ENCODE data around the gene SUFU. TPM values are rescaled to one million over a fixed set of nuclear protein-coding genes. Genes with fewer than 3 reads are reported as not detected.

Gene SUFU
- total and polyA plus RNA-seq, 2 of the 13 experiments (the other 11 are each of a cell fraction or from before 2014, with no cell fraction given) = 2.9 to 5.5 TPM

DNA sequence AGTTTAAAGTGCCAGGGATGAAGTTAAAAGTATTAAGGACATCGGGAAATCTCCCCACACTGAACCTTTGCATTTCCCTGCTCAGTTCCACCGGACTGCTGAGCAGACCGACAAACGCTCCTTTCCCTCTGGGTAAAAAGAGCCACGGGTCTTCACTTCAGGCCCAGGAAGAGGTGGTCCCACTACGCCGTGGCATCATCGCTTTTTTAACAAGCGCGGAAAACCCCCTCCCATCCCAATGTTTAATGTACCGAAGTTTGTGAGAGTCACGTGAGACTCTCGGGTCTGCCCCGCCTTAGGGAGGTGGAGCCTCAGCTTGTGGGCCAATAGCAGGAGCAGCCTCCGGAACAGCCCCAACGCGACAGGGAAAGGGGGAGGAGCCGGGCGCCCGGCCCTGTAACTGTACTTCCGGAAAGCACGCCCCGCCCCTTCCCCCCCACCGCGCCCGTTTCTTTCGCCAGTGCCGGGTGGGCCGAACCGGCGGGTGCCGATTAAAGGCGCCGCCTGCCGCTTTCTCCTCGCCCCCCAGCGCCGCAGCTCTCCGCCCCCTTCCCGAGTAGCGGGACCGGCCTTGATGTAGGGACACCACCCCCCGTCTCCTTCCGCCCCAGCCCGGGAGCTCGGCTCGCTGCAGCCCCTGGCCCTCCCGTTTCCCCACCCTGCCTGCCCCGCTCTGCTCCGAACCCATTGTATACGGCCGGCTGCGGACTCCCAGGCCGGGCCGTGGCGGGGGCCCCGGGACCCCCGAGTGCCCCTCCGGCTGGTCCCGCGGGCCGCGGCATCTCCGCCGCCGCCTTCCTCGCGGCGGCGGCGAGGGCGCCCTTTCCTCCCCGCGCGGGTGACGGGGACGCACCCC is 138.3 kb downstream of the SUFU start (continued):
- TF ChIP-seq, protein P1, sequence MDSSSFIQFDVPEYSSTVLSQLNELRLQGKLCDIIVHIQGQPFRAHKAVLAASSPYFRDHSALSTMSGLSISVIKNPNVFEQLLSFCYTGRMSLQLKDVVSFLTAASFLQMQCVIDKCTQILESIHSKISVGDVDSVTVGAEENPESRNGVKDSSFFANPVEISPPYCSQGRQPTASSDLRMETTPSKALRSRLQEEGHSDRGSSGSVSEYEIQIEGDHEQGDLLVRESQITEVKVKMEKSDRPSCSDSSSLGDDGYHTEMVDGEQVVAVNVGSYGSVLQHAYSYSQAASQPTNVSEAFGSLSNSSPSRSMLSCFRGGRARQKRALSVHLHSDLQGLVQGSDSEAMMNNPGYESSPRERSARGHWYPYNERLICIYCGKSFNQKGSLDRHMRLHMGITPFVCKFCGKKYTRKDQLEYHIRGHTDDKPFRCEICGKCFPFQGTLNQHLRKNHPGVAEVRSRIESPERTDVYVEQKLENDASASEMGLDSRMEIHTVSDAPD (CRISPR knock-in tag; IDR thresholded peaks at IDR 0.05) = no peak
- TF ChIP-seq, protein P2, sequence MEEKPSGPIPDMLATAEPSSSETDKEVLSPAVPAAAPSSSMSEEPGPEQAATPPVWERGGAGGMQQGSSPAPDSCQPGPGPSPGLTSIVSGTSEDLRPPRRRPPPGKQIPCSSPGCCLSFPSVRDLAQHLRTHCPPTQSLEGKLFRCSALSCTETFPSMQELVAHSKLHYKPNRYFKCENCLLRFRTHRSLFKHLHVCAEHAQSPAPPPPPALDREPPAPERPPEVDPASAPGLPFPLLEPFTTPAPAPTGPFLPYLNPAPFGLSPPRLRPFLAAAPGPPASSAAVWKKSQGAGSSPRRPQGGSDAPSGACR (CRISPR knock-in tag; IDR thresholded peaks at IDR 0.05) = 0 out of 2 replicates have a peak, but pooled peaks have one; percentile 33
- TF ChIP-seq ISX (CRISPR knock-in tag; conservative IDR thresholded peaks at IDR 0.05) (no peak), ZNF737 (CRISPR knock-in tag; IDR thresholded peaks at IDR 0.05; ENCODE audit: borderline replicate concordance) (no peak), DR1 (CRISPR knock-in tag; IDR thresholded peaks at IDR 0.05) (peak; percentile 57; the same call in 1 of the 2 replicates), NPAS2 (CRISPR knock-in tag; IDR thresholded peaks at IDR 0.05; ENCODE audit: borderline replicate concordance) (no peak), HMG20A (CRISPR knock-in tag; IDR thresholded peaks at IDR 0.05; ENCODE audit: borderline replicate concordance) (no peak), SALL2 (CRISPR knock-in tag; IDR thresholded peaks at IDR 0.05) (peak; percentile 34; the same call in 1 of the 2 replicates), NFATC3 (CRISPR knock-in tag; IDR thresholded peaks at IDR 0.05) (no peak), ZNF788 (CRISPR knock-in tag; IDR thresholded peaks at IDR 0.05; ENCODE audit: borderline replicate concordance) (peak; percentile 59; the same call in 1 of the 2 replicates), TOE1 (CRISPR knock-in tag; IDR thresholded peaks at IDR 0.05) (no peak)
- TF ChIP-seq, protein P3, sequence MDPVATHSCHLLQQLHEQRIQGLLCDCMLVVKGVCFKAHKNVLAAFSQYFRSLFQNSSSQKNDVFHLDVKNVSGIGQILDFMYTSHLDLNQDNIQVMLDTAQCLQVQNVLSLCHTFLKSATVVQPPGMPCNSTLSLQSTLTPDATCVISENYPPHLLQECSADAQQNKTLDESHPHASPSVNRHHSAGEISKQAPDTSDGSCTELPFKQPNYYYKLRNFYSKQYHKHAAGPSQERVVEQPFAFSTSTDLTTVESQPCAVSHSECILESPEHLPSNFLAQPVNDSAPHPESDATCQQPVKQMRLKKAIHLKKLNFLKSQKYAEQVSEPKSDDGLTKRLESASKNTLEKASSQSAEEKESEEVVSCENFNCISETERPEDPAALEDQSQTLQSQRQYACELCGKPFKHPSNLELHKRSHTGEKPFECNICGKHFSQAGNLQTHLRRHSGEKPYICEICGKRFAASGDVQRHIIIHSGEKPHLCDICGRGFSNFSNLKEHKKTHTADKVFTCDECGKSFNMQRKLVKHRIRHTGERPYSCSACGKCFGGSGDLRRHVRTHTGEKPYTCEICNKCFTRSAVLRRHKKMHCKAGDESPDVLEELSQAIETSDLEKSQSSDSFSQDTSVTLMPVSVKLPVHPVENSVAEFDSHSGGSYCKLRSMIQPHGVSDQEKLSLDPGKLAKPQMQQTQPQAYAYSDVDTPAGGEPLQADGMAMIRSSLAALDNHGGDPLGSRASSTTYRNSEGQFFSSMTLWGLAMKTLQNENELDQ (CRISPR knock-in tag; IDR thresholded peaks at IDR 0.05; ENCODE audit: borderline replicate concordance) = no peak
- TF ChIP-seq, protein P4, sequence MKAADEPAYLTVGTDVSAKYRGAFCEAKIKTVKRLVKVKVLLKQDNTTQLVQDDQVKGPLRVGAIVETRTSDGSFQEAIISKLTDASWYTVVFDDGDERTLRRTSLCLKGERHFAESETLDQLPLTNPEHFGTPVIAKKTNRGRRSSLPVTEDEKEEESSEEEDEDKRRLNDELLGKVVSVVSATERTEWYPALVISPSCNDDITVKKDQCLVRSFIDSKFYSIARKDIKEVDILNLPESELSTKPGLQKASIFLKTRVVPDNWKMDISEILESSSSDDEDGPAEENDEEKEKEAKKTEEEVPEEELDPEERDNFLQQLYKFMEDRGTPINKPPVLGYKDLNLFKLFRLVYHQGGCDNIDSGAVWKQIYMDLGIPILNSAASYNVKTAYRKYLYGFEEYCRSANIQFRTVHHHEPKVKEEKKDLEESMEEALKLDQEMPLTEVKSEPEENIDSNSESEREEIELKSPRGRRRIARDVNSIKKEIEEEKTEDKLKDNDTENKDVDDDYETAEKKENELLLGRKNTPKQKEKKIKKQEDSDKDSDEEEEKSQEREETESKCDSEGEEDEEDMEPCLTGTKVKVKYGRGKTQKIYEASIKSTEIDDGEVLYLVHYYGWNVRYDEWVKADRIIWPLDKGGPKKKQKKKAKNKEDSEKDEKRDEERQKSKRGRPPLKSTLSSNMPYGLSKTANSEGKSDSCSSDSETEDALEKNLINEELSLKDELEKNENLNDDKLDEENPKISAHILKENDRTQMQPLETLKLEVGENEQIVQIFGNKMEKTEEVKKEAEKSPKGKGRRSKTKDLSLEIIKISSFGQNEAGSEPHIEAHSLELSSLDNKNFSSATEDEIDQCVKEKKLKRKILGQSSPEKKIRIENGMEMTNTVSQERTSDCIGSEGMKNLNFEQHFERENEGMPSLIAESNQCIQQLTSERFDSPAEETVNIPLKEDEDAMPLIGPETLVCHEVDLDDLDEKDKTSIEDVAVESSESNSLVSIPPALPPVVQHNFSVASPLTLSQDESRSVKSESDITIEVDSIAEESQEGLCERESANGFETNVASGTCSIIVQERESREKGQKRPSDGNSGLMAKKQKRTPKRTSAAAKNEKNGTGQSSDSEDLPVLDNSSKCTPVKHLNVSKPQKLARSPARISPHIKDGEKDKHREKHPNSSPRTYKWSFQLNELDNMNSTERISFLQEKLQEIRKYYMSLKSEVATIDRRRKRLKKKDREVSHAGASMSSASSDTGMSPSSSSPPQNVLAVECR (CRISPR knock-in tag; IDR thresholded peaks at IDR 0.05; ENCODE audit: borderline replicate concordance) = peak; percentile 79
- TF ChIP-seq, protein P5, sequence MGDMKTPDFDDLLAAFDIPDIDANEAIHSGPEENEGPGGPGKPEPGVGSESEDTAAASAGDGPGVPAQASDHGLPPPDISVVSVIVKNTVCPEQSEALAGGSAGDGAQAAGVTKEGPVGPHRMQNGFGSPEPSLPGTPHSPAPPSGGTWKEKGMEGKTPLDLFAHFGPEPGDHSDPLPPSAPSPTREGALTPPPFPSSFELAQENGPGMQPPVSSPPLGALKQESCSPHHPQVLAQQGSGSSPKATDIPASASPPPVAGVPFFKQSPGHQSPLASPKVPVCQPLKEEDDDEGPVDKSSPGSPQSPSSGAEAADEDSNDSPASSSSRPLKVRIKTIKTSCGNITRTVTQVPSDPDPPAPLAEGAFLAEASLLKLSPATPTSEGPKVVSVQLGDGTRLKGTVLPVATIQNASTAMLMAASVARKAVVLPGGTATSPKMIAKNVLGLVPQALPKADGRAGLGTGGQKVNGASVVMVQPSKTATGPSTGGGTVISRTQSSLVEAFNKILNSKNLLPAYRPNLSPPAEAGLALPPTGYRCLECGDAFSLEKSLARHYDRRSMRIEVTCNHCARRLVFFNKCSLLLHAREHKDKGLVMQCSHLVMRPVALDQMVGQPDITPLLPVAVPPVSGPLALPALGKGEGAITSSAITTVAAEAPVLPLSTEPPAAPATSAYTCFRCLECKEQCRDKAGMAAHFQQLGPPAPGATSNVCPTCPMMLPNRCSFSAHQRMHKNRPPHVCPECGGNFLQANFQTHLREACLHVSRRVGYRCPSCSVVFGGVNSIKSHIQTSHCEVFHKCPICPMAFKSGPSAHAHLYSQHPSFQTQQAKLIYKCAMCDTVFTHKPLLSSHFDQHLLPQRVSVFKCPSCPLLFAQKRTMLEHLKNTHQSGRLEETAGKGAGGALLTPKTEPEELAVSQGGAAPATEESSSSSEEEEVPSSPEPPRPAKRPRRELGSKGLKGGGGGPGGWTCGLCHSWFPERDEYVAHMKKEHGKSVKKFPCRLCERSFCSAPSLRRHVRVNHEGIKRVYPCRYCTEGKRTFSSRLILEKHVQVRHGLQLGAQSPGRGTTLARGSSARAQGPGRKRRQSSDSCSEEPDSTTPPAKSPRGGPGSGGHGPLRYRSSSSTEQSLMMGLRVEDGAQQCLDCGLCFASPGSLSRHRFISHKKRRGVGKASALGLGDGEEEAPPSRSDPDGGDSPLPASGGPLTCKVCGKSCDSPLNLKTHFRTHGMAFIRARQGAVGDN (CRISPR knock-in tag; IDR thresholded peaks at IDR 0.05) = peak; percentile 72

Measured in HepG2 (cell line).